ENCODE results near the gene OTOGL.

- TF ChIP-seq FOXM1 (IDR thresholded peaks at IDR 0.05; ENCODE audit: borderline replicate concordance): no peak
- TF ChIP-seq CTBP1 (IDR thresholded peaks at IDR 0.05; ENCODE audit: borderline replicate concordance): no peak
- TF ChIP-seq SP1 (IDR thresholded peaks at IDR 0.05): no peak
- TF ChIP-seq ZNF384 (IDR thresholded peaks at IDR 0.05): no peak
- TF ChIP-seq ARNT (IDR thresholded peaks at IDR 0.05): no peak
- no peak for TF ChIP-seq NFRKB (IDR thresholded peaks at IDR 0.05)
- TF ChIP-seq, protein P1, sequence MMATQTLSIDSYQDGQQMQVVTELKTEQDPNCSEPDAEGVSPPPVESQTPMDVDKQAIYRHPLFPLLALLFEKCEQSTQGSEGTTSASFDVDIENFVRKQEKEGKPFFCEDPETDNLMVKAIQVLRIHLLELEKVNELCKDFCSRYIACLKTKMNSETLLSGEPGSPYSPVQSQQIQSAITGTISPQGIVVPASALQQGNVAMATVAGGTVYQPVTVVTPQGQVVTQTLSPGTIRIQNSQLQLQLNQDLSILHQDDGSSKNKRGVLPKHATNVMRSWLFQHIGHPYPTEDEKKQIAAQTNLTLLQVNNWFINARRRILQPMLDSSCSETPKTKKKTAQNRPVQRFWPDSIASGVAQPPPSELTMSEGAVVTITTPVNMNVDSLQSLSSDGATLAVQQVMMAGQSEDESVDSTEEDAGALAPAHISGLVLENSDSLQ (IDR thresholded peaks at IDR 0.05): no peak
- TF ChIP-seq LEF1 (IDR thresholded peaks at IDR 0.05; ENCODE audit: borderline replicate concordance): no peak
Measured at GRCh38 chr12:80299976-80300375, 200.6 kb downstream of the OTOGL start.

All from HEK293T (cell line).